ENCODE data around the gene SCMH1. TPM values are rescaled to one million over a fixed set of nuclear protein-coding genes. Genes with fewer than 3 reads are reported as not detected.

Gene SCMH1
- total RNA-seq, 2 experiments from 2014 or later = 47.0 to 47.7 TPM

DNA sequence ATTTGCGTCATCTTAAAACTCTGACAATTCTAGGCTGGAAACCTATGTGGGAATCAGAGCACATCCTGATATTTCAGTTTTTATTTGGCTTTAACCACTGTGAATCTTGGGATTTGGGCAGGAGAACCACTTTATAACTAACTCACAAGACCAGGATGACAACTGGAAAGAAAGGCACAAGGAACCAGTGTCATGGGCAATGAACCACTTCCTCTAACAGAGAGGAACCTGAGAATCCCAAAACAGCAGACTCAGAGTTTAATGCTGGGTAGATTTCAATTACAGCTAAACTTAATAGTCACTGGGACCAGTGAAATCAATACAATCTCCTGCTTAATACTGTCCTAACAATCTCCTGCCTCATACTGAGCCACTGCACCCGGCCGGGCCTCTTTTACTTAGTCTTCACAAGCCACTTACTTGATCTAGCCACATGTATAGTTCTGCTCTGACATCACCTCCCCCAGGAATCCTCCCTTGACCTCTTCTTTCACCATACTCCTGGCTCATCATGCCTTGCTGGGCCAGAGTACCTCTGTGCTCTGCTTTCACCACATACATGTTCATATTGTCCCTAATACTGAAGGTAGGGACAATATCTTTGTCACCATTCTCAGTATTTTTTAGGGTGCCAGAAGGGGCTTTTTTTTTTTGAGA, 200.4 kb downstream of the SCMH1 start:
- H3K4me1 ChIP-seq (ENCODE audit: insufficient read depth, low read length, poor library complexity, severe bottlenecking) = no peaks in the 10 kb centered on the region

DNA sequence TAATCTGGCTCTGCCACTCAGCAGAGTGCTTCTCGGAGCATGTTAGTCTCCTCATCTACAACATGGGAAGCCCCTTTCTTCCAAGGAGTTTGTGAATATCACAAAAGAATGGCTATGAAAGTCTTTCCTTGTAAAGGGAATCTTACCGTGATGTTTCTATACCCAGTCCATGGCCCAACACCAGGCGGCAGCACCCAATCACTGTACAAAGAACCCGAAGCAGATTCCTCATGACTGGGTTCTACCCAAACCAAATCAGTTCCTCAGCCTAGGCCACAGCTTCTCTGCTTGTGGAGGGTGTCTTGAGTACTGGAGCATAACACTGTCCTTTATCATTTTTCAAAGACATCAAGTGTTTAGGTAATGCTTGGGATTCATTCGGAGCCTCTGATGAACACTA, 204.0 kb downstream of the SCMH1 start:
- intact Hi-C loops (cut with micrococcal nuclease; ENCODE audit: unreplicated experiment) = no loop called here
- CTCF ChIA-PET (ENCODE audit: unreplicated experiment) = no interaction called here
- H3K4me3 ChIP-seq (ENCODE audit: low read depth, low read length, poor library complexity, severe bottlenecking) = no peak overlapping the region
- POLR2A ChIA-PET = interaction anchor here (1.1 kb wide), 1 partner anchor 14 kb away, joined by 3 read pairs; no protein-coding TSS in a partner anchor
- no TSS peak for BruUV-seq (replicated peaks)
- TF ChIP-seq, protein P1, sequence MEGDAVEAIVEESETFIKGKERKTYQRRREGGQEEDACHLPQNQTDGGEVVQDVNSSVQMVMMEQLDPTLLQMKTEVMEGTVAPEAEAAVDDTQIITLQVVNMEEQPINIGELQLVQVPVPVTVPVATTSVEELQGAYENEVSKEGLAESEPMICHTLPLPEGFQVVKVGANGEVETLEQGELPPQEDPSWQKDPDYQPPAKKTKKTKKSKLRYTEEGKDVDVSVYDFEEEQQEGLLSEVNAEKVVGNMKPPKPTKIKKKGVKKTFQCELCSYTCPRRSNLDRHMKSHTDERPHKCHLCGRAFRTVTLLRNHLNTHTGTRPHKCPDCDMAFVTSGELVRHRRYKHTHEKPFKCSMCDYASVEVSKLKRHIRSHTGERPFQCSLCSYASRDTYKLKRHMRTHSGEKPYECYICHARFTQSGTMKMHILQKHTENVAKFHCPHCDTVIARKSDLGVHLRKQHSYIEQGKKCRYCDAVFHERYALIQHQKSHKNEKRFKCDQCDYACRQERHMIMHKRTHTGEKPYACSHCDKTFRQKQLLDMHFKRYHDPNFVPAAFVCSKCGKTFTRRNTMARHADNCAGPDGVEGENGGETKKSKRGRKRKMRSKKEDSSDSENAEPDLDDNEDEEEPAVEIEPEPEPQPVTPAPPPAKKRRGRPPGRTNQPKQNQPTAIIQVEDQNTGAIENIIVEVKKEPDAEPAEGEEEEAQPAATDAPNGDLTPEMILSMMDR (conservative IDR thresholded peaks at IDR 0.05; ENCODE audit: low read length) = no peak
- H3K27ac ChIP-seq (ENCODE audit: low read depth, low read length, poor library complexity, severe bottlenecking) = no peak overlapping the region
- H3K9me2 ChIP-seq (ENCODE audit: insufficient read depth, low read length) = no peaks in the 10 kb centered on the region
- peaks cover 68% of the 10 kb centered on the region for H3K36me3 ChIP-seq (ENCODE audit: insufficient read depth, low read length)
- DNase-seq (ENCODE audit: low spot score) = no peak
- no peaks in the 10 kb centered on the region for H3K9me3 ChIP-seq (ENCODE audit: low read length)
- no peaks in the 10 kb centered on the region for H4K20me1 ChIP-seq (ENCODE audit: insufficient read depth, low read length)
- H2AFZ ChIP-seq (ENCODE audit: low read length) = no peak overlapping the region
- no peak overlapping the region for H3K4me2 ChIP-seq (ENCODE audit: low read length)
- no peaks in the 10 kb centered on the region for H3K4me1 ChIP-seq (ENCODE audit: insufficient read depth, low read length, poor library complexity, severe bottlenecking)
- H3K79me2 ChIP-seq (ENCODE audit: insufficient read depth, low read depth, low read length) = no peaks in the 10 kb centered on the region

More for the DNA sequence above, 200.4 kb downstream of the SCMH1 start:
- Histone ChIP-seq H4K20me1 (ENCODE audit: insufficient read depth, low read length) (no peaks in the 10 kb centered on the region), H3K36me3 (ENCODE audit: insufficient read depth, low read length) (peaks cover 61% of the 10 kb centered on the region), H3K4me3 (ENCODE audit: low read depth, low read length, poor library complexity, severe bottlenecking) (no peak overlapping the region), H3K9me3 (ENCODE audit: low read length) (no peaks in the 10 kb centered on the region), H3K9me2 (ENCODE audit: insufficient read depth, low read length) (no peaks in the 10 kb centered on the region), H3K27ac (ENCODE audit: low read depth, low read length, poor library complexity, severe bottlenecking) (no peak overlapping the region), H2AFZ (ENCODE audit: low read length) (no peak overlapping the region), H3K79me2 (ENCODE audit: insufficient read depth, low read depth, low read length) (no peaks in the 10 kb centered on the region), H3K4me2 (ENCODE audit: low read length) (no peak overlapping the region)
- no TSS peak for BruUV-seq (replicated peaks)
- ChIA-PET POLR2A (interaction anchor here (0.7 kb wide), 1 partner anchor 1718 kb away, joined by 4 read pairs; no protein-coding TSS in a partner anchor), CTCF (ENCODE audit: unreplicated experiment) (interaction anchor here (0.6 kb wide), 1 partner anchor 229 kb away, joined by 3 read pairs; no protein-coding TSS in a partner anchor)
- intact Hi-C loops (cut with micrococcal nuclease; ENCODE audit: unreplicated experiment) = no loop called here
- TF ChIP-seq, protein P1 (conservative IDR thresholded peaks at IDR 0.05; ENCODE audit: low read length) = no peak
- no peak for TF ChIP-seq EZH2phosphoT487 (IDR thresholded peaks at IDR 0.05; ENCODE audit: borderline replicate concordance, low read depth, low read length)
- DNase-seq (ENCODE audit: low spot score) = no peak

DNA sequence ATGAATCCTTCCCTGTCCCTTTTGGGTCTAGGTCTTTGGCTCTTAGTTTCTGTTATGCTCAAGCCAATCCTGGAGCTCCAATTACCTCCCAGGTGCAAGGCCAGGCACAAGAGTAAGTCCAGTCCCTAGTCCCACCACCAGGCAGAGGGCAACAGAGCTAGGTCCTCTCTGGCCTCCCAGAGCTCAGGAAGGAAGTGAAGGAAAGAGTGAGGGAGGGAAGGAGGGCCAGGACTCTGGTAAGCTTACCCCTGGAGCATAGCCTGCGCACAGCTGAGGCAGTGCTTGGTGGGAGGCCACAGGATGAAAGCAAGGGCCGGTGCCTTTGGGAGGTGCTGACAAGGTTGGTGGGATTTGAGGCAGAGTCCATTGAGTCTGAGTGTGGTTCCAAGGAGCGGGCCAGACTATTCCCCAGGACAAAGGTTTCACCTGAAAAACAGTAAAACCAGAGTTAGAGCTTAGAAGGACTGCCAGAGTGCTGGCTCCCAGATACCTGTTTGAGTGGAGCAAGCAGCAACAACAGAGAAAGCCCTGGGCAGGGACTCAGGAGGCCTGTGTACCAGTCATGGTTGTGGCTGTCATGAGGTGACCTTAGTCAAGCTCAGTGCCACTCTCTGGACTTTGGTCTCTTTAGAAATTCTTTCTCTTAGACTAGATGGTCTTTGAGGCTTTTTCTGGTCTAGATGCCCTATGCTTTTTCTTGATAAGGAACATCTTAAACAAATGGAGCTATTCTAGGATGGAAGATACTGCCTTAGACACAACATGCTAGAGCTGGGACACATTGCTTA, 204.8 kb downstream of the SCMH1 start:
- Histone ChIP-seq H3K4me3 (ENCODE audit: low read depth, low read length, poor library complexity, severe bottlenecking) (no peak overlapping the region), H2AFZ (ENCODE audit: low read length) (no peak overlapping the region), H3K9me3 (ENCODE audit: low read length) (no peaks in the 10 kb centered on the region), H3K4me2 (ENCODE audit: low read length) (no peak overlapping the region), H3K4me1 (ENCODE audit: insufficient read depth, low read length, poor library complexity, severe bottlenecking) (no peaks in the 10 kb centered on the region), H3K36me3 (ENCODE audit: insufficient read depth, low read length) (peaks cover 73% of the 10 kb centered on the region), H4K20me1 (ENCODE audit: insufficient read depth, low read length) (no peaks in the 10 kb centered on the region), H3K27ac (ENCODE audit: low read depth, low read length, poor library complexity, severe bottlenecking) (no peak overlapping the region), H3K79me2 (ENCODE audit: insufficient read depth, low read depth, low read length) (no peaks in the 10 kb centered on the region), H3K9me2 (ENCODE audit: insufficient read depth, low read length) (no peaks in the 10 kb centered on the region)
- no peak for DNase-seq (ENCODE audit: low spot score)
- POLR2A ChIA-PET = interaction anchor here (1.1 kb wide), 1 partner anchor 14 kb away, joined by 3 read pairs; no protein-coding TSS in a partner anchor
- no peak for TF ChIP-seq EZH2phosphoT487 (IDR thresholded peaks at IDR 0.05; ENCODE audit: borderline replicate concordance, low read depth, low read length)
- TF ChIP-seq, protein P1 (conservative IDR thresholded peaks at IDR 0.05; ENCODE audit: low read length) = no peak
- CTCF ChIA-PET (ENCODE audit: unreplicated experiment) = no interaction called here
- intact Hi-C loops (cut with micrococcal nuclease; ENCODE audit: unreplicated experiment) = no loop called here
- BruUV-seq (replicated peaks) = no TSS peak

Data from OCI-LY7 (cell line).